Heart left ventricle (tissue), 16 donors: ENCODE data around the gene SMPD3. TPM values are rescaled to one million over a fixed set of nuclear protein-coding genes. Genes with fewer than 3 reads are reported as not detected.
A peak's percentile ranks its signal among the peaks of the same experiment; 100 is the strongest.

Source experiments
- ATAC-seq, 4 donors: fragments of 200-7000 bp; cut with Tn5 transposase; one replicate each; pipeline ENCODE4 v1.9.1; 2020 to 2022; ENCODE audit warnings: moderate library complexity in 4 of 4, mild to moderate bottlenecking in 3 of 4, moderate number of reproducible peaks in 1 of 4
- DNase-seq, 5 donors: peaks; one replicate each; pipeline ENCODE4 v3.0.0-alpha.2; 2020
- H3K27ac ChIP-seq, 12 donors: fragments of 200-600 bp; sonication (generic) in 4 of 12; one replicate each; pipeline versions ENCODE4 v1.5.0 to v1.8.0; 2016 to 2022; ENCODE audit warnings: mild to moderate bottlenecking in 2 of 12
- H3K27me3 ChIP-seq, 9 donors: fragments of 200-600 bp; sonication (generic) in 2 of 9; one replicate each; pipeline versions ENCODE4 v1.5.1 to v1.8.0; 2016 to 2022; ENCODE audit warnings: mild to moderate bottlenecking in 3 of 9
- H3K36me3 ChIP-seq, 9 donors: fragments of 200-600 bp; sonication (generic) in 2 of 9; one replicate each; pipeline versions ENCODE4 v1.5.0 to v1.8.0; 2018 to 2022; ENCODE audit warnings: mild to moderate bottlenecking in 2 of 9
- H3K4me1 ChIP-seq, 12 donors: fragments of 200-600 bp; sonication (generic) in 4 of 12; one replicate each; pipeline versions ENCODE4 v1.5.0 to v1.8.0; 2016 to 2022; ENCODE audit warnings: mild to moderate bottlenecking in 3 of 12
- H3K4me3 ChIP-seq, 12 donors: fragments of 200-600 bp; sonication (generic) in 4 of 12; one replicate each; pipeline versions ENCODE4 v1.5.0 to v1.8.0; 2017 to 2022; ENCODE audit warnings: mild to moderate bottlenecking in 9 of 12, moderate library complexity in 4 of 12
- H3K9me3 ChIP-seq, 12 donors: fragments of 200-600 bp; sonication (generic) in 4 of 12; one replicate each; pipeline versions ENCODE4 v1.5.0 to v1.8.0; 2016 to 2022; ENCODE audit warnings: mild to moderate bottlenecking in 1 of 12
- POLR2A ChIP-seq, 2 donors: fragments of 450-650 bp; IDR thresholded peaks; one replicate each; pipeline ENCODE4 v1.6.1; 2017; ENCODE audit warnings: antibody characterized with exemption in 2 of 2, mild to moderate bottlenecking in 2 of 2, moderate library complexity in 2 of 2
- WGBS, 4 donors: extraction: QIAGEN DNeasy Blood & Tissue Kit in 2 of 4; methylation state at CpG; one replicate each; pipeline versions ENCODE4 v1.1.5 to v1.1.7; 2013 to 2018; 5-methylcytosine and 5-hydroxymethylcytosine counted together
- intact Hi-C, 10 donors: fragments of 100-400 bp; cut with DNase I; formaldehyde crosslinking; loops; one replicate each; pipeline versions ENCODE4 v1.11.1 to v1.14.2; 2022
- polyA plus RNA-seq, 2 donors: library from polyadenylated mRNA; stranded (reverse); fragments of 200-250 nt; gene quantifications; one replicate each; pipeline ENCODE4 v1.2.3, GENCODE V29; 2013
- total RNA-seq, 9 donors: library from RNA; depleted of rRNA in 2 of 9; stranded (reverse); fragments of >200 nt in 2 of 9; fragmentation: NEBNext Ultra II Directional in 3 of 9; extraction: Animal tissue kit (Norgen Biotek cat#: 25700) in 3 of 9; gene quantifications; one replicate each; pipeline versions ENCODE4 v1.1.0 to v1.2.4, GENCODE V29; 2016 to 2023
- TF ChIP-seq, protein P1 (sequence below), 12 donors: fragments of 200-600 bp; sonication (generic) in 4 of 12; IDR thresholded peaks; one replicate each; pipeline versions ENCODE4 v1.5.0 to v1.8.0; 2018 to 2022; ENCODE audit warnings: antibody characterized with exemption in 12 of 12, mild to moderate bottlenecking in 5 of 12
- donor health status: ischemic (EF 13 %, LVEDD 7.1; RV severe dilation, severe dysfunction).
- donor health status: healthy with polysubstance abuse.
- donor health status: DM: no; HTN: yes; CAD: no.
- donor health status: DM: no; HTN: no; CAD: no.
- donor health status: ischemic (EF 25% LVEDD 6.9; RV normal size, moderate dysfunction).
- donor health status: ischemic (EF 25% LVEDD 5.7; RV mildly dilated, moderate dysfunction).
- donor health status: healthy.
- donor health status: DM: yes; HTN: yes; CAD: no.
- donor health status: ischemic (EF 35%, LVEDD 5.7; RV mildly dilated, moderate dysfunction).
- donor health status: nonischemic (EF 11% LVEDD 7.7; RV severe dilation, severe dysfunction).
- donor health status: DM: yes; HTN: yes; CAD: no.
- donor health status: PGD.
- donor health status: ischemic (EF 29% LVEDD 5.4; RV normal size, mild dysfunction).
- donor health status: nonischemic (EF 23%, LVEDD 6.1; RV moderate dilation, normal function).

SMPD3 gene
- total and polyA plus RNA-seq, 11 donors: 0.07 to 14.4 (median 0.17) TPM; not detected in 3

DNA sequence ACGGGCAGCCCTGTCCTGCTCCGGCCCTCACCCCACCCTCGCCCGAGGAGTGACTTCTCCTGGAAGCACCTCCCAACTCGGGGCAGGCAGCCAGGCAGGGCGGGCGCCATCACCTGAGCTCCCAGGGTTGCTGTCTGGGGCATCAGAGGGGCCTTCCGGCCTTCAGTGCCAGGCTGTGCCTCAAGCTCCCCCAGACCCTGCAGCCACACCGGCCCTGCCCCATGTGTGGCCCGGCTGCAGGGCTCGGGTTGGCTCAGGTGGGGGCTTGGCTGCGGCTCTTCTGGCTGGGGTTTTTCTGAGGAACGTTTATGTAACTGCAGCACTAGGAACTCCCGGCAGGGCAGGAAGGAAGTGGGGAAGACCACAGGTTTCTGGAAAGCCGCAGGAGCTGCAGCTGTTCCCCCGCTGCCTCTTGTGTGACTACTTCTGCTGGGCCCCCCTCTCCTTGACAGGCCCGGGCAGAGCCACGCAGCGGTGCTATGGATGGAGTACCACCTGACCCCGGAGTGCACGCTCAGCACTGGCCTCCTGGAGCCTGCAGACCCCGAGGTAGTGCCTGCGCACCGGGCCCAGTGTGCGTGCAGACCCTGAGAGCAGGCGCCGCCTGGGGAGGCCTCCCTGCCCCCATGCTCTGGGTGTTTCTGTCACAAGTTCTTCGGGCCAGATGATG, 91.9 kb downstream of the SMPD3 start:
- peak in 1 of 5 donors; percentile 63 for DNase-seq
- WGBS, 4 donors: 69 to 81% (median 77%) methylated on average over 15 to 28 of the region's 28 CpGs
- TF ChIP-seq, protein P1, sequence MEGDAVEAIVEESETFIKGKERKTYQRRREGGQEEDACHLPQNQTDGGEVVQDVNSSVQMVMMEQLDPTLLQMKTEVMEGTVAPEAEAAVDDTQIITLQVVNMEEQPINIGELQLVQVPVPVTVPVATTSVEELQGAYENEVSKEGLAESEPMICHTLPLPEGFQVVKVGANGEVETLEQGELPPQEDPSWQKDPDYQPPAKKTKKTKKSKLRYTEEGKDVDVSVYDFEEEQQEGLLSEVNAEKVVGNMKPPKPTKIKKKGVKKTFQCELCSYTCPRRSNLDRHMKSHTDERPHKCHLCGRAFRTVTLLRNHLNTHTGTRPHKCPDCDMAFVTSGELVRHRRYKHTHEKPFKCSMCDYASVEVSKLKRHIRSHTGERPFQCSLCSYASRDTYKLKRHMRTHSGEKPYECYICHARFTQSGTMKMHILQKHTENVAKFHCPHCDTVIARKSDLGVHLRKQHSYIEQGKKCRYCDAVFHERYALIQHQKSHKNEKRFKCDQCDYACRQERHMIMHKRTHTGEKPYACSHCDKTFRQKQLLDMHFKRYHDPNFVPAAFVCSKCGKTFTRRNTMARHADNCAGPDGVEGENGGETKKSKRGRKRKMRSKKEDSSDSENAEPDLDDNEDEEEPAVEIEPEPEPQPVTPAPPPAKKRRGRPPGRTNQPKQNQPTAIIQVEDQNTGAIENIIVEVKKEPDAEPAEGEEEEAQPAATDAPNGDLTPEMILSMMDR (IDR thresholded peaks at IDR 0.05): no peak
- no peak for TF ChIP-seq POLR2A (IDR thresholded peaks at IDR 0.05)

DNA sequence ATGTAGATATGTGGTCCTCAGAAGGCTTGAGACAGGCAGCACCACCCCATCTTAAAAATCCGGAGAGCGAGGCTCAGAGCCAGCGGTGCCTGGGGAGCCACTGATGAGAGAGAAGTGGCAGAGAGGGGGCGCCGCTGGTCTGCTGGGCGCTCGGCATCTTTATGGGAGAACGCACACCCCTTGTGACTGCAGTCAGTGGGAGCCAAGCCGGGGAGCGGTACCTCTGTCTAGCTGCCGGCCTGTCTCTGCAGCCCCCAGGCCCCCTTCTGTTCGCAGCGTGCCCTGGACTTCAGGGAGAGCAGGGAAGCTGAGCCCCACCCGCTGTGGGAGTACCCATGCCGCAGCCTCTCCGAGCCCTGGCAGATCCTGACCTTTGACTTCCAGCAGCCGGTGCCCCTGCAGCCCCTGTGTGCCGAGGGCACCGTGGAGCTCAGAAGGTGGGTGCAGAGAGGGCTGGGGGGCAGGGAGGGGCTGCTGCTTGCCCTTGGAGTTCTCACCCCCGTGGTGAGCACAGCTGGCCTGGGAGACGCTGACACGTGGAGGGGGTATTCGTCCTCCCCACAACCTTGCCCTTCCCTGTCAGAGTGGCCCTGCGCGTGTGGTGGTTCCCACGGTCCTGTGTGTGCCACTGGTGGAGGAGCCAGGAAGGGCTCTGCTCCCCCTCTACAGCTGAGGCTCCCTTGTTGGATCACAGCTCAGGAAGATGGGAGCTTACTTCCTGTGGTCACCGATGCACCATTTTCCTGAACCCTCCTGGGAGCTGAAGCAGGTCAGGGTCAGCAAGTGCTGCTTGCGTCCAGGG, 92.7 kb downstream of the SMPD3 start:
- Histone ChIP-seq H3K4me3 (no peak overlapping the region), H3K27me3 (no peaks in the 10 kb centered on the region), H3K4me1 (peaks cover 0 to 22% (median 0%) of the 10 kb centered on the region in 12 donors), H3K27ac (no peak overlapping the region), H3K9me3 (no peaks in the 10 kb centered on the region), H3K36me3 (peaks cover 0 to 89% (median 79%) of the 10 kb centered on the region in 9 donors)
- WGBS, 4 donors: 74 to 83% (median 76%) methylated on average over 16 to 28 of the region's 28 CpGs
- no peak for TF ChIP-seq POLR2A (IDR thresholded peaks at IDR 0.05)
- TF ChIP-seq, protein P1 (IDR thresholded peaks at IDR 0.05): peak in 1 of 12 donors; percentile 10
- intact Hi-C loops: no loop called here
- ATAC-seq: no peak
- DNase-seq: peak in 1 of 5 donors; percentile 50

More for the DNA sequence above, 91.9 kb downstream of the SMPD3 start:
- H3K27ac ChIP-seq: no peak overlapping the region
- H3K9me3 ChIP-seq: no peaks in the 10 kb centered on the region
- peak in 1 of 4 donors; percentile 4 for ATAC-seq
- H3K4me1 ChIP-seq: peaks cover 0 to 22% (median 0%) of the 10 kb centered on the region in 12 donors
- intact Hi-C loops: no loop called here
- H3K4me3 ChIP-seq: peak overlapping the region in 1 of 12 donors; percentile 25
- H3K27me3 ChIP-seq: no peaks in the 10 kb centered on the region
- H3K36me3 ChIP-seq: peaks cover 0 to 85% (median 72%) of the 10 kb centered on the region in 9 donors

DNA sequence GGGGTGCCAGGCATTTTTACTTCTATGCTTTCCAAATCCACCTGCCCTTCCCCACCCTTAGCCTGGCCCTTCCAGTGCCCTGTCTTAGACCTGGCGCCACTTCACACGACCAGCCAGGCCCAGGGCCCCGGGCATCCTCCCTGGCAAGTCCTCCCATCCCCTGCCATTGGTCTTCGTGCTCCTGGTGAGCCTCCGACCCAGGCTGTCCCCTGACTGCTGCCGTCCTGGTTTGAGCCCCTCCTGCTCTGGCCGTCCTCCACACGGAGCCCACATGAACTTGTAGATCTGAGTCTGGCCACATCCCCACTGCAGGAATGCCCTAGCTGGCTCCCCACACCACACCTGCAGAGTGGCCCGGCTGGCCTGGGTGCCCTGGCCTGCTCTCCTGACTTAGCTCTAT, 93.5 kb downstream of the SMPD3 start:
- 89 to 96% (median 92%) methylated on average over 9 of the region's 9 CpGs for WGBS, 4 donors
- no peak for ATAC-seq
- DNase-seq: peak in 1 of 5 donors; percentile 55
- no peaks in the 10 kb centered on the region for H3K27me3 ChIP-seq
- no peak overlapping the region for H3K4me3 ChIP-seq
- H3K9me3 ChIP-seq: no peaks in the 10 kb centered on the region
- peaks cover 0 to 97% (median 87%) of the 10 kb centered on the region in 9 donors for H3K36me3 ChIP-seq
- H3K4me1 ChIP-seq: peaks cover 0 to 22% (median 0%) of the 10 kb centered on the region in 12 donors
- H3K27ac ChIP-seq: no peak overlapping the region
- intact Hi-C loops: no loop called here
- no peak for TF ChIP-seq POLR2A (IDR thresholded peaks at IDR 0.05)
- TF ChIP-seq, protein P1 (IDR thresholded peaks at IDR 0.05): no peak

DNA sequence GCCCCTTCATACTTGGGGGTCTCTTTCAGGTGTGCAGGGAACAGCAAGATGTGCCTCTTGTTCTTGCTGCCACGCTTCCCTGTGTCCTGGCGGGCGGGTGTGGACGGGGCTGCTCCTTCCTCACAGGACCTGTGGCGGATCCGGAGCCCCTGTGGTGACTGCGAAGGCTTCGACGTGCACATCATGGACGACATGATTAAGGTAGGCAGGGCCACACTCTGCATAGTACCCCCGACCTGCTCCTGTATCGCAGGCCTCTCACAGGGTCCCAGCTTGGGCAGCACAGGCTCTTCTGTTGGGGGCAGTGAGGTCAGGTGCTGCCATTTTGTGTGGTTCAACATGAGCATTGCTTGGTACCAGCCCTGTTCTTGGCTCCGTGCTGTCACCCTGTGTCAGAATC, 94.9 kb downstream of the SMPD3 start:
- no peaks in the 10 kb centered on the region for H3K9me3 ChIP-seq
- H3K4me3 ChIP-seq: no peak overlapping the region
- H3K4me1 ChIP-seq: peaks cover 0 to 22% (median 0%) of the 10 kb centered on the region in 12 donors
- intact Hi-C loops: no loop called here
- DNase-seq: peak in 1 of 5 donors; percentile 36
- peaks cover 0 to 100% (median 97%) of the 10 kb centered on the region in 9 donors for H3K36me3 ChIP-seq
- 78 to 95% (median 90%) methylated on average over 6 to 13 of the region's 13 CpGs for WGBS, 4 donors
- no peak overlapping the region for H3K27ac ChIP-seq
- no peak for TF ChIP-seq POLR2A (IDR thresholded peaks at IDR 0.05)
- TF ChIP-seq, protein P1 (IDR thresholded peaks at IDR 0.05): no peak
- no peaks in the 10 kb centered on the region for H3K27me3 ChIP-seq
- no peak for ATAC-seq
